Measurements from ENCODE around the gene RICTOR.

Gene RICTOR

DNA sequence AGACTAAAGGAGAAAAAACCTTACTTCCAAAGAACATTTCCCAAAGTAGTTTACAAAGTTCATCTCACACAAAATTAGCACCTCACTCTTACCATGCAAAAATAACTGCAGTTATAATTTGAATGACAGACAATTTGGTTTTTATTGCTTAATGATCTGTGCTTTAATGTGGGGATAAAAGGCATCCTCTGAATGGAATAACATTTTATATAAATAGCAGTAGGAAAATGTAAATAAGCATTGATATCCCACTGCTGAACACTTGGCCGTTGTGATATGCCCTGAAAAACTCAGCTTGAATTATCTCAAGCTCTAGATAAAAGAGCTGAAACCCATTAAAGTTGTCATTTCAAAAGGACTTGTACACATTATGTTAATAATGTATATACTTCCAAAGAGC is 135.2 kb downstream of the RICTOR start:
- no peak for DNase-seq (ENCODE audit: low spot score)

DNA sequence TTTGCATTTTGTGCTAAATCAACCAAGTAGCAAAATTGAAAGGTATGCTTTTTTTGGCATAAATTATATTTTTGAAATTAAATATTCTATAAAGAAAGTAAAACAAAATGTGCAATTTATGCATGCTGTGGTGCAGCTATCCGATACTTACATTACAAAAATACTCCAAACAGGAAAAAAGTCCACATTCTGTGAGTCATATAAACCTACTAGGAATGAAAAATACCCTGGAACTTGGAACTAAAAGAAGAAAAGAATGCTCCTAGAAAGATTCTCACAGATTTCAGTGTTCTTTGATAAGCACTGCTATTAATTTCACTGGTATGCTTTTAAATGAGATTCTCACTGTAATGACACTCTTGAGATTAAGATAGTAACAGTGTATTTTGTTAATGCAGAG is 135.8 kb downstream of the RICTOR start:
- DNase-seq (ENCODE audit: low spot score): no peak

DNA sequence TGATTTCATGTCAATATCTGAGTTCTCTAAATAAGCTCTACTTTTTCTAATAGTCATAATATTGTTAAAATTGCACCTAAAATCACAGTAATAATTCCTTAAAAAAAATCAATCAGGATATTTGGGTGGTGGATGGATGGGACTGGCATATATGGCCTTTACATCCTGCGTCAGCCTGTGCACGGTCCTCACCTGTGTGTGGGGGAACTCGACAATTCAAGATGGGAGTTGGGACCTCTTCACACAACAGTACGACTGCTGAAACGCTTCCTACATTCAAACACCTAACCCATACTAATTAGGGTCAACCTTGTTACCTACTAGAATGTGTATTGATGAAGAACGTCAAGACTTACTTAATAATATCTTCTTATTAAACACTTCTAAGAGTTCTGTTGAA is 137.9 kb downstream of the RICTOR start:
- no peak for DNase-seq (ENCODE audit: low spot score)

DNA sequence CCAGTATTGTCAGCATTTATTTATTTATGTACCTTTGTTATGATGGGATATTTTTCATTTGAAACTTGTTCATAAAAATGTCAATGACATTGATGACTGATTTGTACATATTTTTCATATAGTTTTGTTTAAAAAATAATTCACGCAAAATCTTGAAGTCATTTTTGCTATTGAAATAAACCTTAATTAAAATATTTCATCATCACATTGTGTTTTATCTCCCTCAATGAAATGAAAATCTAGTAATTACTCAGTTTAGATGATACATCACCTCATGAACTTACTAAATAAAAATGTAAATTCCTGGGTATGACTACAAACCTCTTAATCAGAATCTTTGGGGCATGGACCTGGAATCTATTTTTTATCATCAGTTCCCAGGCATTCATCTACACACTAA is 138.8 kb downstream of the RICTOR start:
- DNase-seq (ENCODE audit: low spot score): no peak

DNA sequence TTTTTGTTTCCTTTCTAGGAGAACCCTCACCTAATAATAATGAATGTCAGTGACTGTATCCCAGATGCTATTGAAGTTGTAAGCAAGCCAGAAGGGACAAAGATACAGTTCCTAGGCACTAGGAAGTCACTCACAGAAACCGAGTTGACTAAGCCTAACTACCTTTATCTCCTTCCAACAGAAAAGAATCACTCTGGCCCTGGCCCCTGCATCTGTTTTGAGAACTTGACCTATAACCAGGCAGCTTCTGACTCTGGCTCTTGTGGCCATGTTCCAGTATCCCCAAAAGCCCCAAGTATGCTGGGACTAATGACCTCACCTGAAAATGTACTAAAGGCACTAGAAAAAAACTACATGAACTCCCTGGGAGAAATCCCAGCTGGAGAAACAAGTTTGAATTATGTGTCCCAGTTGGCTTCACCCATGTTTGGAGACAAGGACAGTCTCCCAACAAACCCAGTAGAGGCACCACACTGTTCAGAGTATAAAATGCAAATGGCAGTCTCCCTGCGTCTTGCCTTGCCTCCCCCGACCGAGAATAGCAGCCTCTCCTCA is 141.3 kb downstream of the RICTOR start:
- no peak for DNase-seq (ENCODE audit: low spot score)

DNA sequence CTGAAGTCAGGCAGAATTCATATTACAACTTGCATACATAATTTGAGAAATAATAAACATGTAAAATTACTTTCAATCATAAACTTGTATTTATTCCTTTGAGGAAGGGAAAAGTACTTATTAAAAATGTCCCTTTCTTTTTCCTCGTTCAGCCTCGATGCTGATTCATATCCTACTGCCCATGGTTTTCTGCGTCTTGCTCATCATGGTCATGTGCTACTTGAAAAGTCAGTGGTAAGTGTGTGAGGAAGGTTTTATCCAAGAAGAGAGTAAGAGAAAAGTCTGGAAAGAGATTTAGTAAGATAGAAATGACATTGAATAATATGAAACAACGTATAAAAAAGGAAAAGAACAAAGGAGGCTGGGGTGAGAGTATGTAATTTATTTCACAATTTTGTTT is 142.5 kb downstream of the RICTOR start:
- DNase-seq (ENCODE audit: low spot score): no peak

DNA sequence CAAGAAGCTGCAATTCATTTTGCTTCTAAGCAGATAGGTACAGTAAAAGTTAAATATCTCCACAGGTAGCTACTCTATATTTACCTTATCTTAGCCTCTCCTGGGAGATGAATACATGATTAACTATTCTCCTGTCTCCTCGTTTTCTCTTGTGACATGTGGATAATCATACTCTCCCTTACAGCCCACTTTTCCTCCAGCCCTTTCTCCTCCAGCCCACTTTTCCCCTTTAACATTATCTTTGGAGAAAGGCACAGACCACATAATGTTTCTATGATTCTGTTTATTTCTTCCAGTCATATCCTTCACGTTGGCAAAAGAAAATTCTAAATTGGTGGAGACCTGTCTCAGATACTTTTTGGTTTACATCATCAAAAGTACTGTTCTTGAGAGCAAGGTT is 144.4 kb downstream of the RICTOR start:
- no peak for DNase-seq (ENCODE audit: low spot score)

DNA sequence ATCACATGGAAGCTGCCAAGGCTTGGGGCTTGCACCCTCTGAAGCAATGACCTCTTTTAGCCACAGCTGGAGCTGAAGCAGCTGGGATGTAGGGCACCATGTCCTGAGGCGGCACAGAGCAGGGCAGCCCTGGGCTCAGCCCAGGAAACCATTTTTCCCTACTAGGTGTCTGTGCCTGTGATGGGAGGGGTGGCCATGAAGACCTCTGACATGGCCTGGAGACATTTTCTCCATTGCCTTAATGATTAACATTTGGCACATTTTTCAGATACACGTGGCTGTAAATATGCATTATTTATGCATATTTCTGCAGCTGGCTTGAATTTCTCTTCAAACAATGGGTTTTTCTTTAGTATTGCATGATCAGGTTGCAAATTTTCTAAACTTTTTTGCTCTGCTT is 146.7 kb downstream of the RICTOR start:
- DNase-seq (ENCODE audit: low spot score): no peak

DNA sequence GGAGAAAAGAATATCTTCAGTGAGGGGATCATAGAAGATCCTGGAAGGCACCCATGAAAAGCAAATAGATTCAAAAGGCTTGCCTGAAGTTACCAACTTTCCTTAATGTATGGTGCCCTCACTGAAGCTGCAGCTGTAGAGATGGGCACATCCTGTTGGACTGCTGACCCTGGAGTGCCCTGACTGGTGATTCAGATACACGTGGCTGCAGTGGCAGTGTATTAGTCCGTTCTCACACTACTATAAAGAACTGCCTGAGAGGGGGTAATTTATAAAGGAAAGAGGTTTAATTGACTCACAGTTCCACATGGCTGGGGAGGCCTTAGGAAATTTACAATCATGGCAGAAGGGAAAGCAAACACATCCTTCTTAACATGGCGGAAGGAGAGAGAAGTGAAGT is 148.1 kb downstream of the RICTOR start:
- no peak for DNase-seq (ENCODE audit: low spot score)

DNA sequence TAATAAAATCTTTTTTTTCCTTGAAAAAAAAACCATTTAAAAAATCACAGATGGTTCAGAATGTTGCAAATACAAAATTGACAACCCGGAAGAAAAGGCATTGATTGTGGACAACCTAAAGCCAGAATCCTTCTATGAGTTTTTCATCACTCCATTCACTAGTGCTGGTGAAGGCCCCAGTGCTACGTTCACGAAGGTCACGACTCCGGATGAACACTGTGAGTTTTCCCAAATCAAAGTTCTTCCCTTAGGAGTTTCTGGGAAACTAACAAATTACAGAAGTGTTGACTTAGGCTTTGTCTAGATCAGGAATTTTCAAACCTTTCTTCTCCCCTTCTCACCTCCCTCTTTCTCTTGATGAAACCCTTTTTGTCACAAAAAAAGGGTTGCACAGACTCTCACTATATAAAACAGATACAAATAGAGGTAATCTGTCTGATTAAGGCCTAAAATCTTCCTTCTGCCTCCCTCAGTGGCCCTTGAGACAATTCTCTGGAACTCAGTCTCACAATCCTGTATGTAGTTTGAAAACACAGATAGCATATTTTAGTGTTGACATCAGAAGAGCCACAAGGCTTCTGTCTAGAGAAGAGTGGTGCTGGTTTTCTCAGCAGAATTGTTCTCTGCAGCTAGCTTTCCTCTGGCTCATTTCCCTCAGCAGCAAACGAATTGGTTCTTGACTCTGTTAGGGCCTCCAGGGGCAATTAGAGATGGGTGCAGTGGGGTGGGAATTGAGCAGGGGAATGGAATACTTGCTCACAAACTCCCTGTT is 148.9 kb downstream of the RICTOR start:
- no peak for DNase-seq (ENCODE audit: low spot score)

DNA sequence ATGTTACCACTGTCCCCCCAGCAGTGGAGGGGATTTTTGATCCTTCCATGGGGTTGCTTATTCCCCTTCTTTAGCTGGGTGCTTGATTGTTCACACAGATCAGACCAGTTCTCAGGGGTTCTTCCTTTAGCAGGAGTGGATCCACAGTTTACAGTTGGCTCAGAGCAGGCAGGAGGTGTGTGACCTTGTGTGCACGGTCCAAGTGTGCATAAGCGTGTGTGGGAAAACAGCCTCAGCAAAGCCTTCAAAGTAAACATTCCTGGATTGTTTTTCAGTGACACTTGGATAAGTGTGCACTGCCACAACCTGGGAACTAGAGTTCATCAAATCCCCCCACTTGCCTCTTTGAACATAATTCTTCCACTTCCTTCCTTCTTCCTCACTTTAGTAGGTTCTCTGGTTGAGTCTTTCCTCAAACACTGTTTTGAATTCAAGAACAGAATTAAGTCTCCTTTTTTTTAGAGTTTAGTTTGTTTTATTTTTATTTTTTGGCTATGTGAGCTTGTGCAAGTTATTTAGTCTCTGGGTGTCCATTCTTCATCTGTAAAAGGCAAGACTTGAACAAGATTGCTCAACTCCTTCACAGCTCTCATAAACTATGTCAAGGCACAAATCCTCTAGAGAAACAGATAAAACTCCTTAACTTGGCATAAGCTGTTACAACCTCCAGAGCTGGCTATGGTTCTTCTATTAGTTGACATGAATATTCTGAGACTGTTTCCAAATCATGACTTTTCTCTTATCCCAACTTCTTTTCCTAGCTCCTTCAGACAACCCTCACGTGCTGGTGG is 150.3 kb downstream of the RICTOR start:
- no peak for DNase-seq (ENCODE audit: low spot score)

DNA sequence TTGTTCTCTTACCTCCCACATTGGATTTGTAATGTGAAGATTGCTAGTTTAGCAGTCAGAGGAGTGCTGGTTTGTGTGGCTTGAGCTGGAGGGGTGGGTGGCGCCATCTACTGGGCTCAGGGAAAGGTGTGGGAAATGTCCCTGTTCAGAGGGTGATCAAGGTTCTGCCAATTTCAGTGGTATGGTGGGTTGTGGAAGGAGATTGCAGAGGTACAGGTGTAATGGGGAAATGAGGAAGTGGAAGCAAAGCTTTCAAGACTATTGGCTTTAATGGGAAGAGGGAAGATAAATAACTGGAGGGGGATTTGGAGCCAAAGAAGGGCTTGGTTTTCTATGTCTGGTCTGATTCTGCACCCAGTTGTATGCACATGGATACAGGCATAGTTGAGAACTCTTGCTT is 152.0 kb downstream of the RICTOR start:
- peak; percentile 7 for DNase-seq (ENCODE audit: low spot score)

DNA sequence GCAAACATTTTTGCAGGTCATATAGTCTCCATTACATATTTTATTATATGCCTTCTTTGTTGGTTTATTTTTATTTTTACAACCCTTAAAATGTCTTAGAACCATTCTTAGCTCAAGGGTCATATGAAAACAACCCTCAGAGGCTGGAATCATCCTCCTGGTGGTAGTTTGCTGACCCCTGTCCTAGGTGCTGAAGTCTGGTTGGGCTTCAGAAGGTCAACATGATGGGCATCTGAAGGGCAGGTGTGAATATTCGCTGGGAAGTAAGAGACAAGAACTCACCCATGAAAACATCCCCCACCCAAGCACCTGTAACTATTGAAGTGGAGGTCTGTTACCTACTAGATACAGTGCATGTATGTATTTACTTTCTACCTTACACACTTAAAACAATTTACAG is 153.0 kb downstream of the RICTOR start:
- no peak for DNase-seq (ENCODE audit: low spot score)

DNA sequence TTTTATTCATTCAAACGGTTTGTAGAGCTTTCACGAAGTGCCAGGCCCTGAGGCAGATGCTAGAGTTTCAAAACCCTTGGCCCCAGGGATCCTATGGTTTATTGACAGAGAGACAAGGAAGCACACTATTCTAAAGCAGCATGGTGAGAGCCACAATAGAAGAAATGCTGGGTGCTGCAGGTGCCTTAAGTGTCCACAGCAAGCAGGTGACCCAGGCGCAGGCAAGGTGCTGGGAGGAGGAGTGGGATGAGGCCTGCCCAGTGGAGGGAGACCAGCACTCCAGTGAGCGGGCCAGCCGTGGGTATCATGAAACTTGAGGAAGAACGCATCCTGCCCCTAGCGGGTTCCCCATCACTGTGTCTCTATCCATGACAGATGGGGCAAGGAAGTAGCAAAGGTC is 157.4 kb downstream of the RICTOR start:
- no peak for DNase-seq (ENCODE audit: low spot score)

DNA sequence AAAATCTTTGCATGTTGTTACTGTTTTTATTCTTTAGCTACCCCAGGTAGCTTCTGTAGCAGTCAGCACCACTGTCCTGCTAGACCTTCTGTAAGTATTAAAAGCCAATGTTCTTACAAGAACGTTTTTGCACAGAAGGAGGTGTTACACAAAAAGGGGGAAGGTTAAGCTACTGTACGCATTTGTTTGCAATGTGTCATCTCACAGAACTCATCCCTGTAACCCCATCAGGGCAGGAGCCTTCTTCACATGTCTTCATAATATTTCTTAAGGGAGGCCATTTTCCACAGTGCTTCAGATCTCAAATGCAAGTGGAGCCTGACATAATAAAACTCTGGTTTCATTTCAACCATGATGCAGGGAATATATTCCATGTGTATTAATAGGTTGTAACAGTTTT is 160.5 kb downstream of the RICTOR start:
- DNase-seq (ENCODE audit: low spot score): no peak

DNA sequence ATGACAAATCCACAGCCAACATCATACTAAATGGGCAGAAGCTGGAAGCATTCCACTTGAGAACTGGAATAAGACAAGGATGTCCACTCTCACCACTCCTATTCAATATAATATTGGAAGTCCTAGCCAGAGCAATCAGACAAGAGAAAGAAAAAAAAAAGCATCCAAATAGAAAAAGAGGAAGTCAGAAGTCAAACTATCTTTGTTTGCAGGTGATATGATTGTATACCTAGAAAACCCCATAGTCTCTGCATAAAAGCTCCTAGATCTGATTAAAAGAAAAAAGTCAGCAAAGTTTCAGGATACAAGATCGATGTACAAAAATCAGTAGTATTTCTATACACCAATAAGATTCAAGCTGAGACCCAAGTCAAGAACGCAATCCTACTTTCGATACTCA is 162.3 kb downstream of the RICTOR start:
- DNase-seq (ENCODE audit: low spot score): no peak

DNA sequence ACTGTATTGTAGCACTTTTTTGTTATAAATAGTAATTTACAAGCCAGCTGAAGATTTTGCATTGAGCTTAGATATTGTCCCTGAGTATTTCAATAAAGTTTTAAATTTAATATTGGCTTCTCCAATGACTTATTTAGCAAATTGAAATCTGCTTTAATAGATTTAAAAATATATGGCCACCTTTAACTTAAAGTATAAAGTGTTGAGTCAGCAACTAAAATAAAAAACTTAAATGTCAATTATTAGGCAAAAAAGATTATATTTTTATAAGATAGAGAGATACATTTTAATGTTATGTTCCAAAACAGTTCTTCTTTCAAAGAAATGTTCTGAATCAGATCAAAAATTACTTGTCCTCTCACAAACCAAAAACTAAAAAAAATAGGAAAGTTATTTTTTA is 167.7 kb downstream of the RICTOR start:
- DNase-seq (ENCODE audit: low spot score): no peak

DNA sequence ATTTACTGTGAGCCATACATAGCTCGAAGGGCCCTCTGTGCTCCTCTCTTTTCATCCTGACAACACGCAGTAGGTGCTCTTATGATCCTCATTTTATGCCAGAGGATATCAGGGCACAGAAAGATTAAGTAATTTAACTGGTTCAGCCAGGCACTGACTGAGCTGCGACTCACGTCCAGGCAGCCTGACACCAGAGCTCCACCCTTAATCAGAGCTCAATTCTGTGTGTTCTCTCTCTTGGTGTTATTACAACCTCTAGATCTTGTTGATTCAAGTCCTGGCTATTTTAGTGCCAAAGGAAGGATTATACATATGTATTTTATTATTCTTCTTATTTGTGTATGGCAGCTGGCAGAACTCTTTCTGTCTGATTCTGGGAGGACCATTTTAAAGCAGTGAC is 168.7 kb downstream of the RICTOR start:
- DNase-seq (ENCODE audit: low spot score): no peak

DNA sequence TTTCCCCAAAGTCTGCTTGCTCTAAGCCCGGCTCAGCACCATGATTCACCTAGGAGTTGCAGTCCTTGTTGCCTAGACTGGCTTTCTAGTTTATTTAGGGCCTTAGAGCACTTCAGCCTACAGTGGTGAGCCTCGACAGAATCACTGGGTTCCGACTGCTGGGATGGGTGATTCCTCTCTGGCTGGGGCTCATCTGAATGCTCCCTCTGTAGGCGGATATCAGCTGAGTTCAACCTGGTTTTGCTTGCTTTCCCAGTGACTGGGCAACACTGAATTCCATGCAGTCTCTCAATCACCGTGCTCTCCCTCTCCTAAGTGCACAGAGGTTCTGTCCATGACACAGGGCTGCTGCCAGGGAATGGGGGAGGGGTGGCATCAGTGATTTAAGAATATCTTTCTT is 174.3 kb downstream of the RICTOR start:
- no peak for DNase-seq (ENCODE audit: low spot score)

DNA sequence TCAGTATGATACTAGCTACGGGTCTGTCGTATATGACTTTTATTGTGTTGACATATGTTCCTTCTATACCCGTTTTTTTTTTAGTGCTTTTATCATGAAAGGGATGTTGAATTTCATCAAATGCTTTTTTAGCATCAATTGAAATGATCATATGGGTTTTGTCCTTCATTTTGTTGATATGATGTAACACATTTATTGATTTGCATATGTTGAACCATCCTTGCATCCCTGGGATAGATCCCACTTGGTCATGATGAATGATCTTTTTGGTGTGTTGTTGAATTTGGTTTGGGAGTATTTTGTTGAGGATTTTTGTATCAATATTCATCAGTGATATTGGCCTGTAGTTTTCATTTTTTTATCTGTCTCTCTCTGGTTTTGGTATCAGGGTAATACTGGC is 177.4 kb downstream of the RICTOR start:
- no peak for DNase-seq (ENCODE audit: low spot score)

DNA sequence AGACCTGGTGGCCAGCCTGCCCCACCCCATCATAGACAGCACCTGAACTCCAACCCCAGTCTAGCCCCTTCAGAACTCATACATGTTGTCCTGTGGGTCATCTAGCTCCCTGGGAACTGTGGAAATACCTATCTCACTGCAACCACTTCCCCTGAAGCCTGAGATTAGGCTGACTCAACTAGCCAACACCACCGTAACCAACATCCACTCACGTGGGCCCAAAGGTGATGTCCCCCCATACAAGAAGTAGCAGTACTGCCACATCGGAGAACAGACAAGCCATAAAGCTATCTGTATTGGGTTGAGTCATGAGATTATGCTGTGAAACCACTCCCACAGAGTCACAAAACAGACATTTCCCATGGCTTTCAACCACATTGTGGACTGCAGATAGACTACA is 181.8 kb downstream of the RICTOR start:
- no peak for DNase-seq (ENCODE audit: low spot score)

DNA sequence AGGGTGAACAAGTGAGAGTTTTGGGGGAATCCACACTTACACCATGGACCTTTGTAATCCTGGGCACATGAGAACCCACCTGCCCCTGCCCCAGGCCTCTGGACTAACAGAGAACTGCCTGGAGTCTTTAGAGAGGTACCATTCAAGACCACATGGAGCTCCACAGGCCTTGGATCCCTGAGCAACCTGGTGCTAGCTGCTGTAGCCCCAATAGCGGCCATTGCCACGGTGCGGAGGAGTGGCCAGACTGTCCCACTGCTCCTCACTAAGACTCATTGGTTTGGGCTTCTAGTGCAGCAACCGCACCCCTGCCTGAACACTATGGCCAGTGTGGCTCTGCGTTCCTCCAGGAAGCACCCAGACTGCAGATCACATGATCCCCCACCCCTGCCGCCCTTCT is 182.6 kb downstream of the RICTOR start:
- DNase-seq (ENCODE audit: low spot score): no peak

DNA sequence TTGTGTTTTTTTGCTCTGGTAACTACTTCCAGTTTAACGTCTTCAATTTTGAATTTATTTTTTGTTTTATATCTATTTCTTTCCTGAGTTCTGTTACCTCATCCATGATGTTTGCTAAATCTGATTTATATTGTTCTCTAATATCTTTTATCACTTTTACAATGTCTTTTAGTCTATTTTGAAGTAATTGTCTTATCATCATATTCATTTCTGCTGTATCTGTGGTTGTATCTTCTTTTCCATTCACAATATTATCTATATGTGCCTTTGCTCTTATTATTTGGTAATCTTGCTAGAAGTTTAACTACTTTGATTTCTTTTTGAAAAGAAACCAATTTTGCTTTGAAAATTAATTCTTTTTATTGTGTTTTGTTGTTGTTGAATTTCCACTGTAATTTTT is 184.8 kb downstream of the RICTOR start:
- DNase-seq (ENCODE audit: low spot score): no peak

Data from putamen (tissue), 1 donor.